Activated CD8-positive, alpha-beta T cell treated with anti-CD3 and anti-CD28 coated beads, Interleukin-2, amount 10 ng/mL, durations not matched to agents 7 days and 5 days (primary cell): ENCODE measurements around the gene SLC28A1. TPM values are rescaled to one million over a fixed set of nuclear protein-coding genes. Genes with fewer than 3 reads are reported as not detected.
A peak's percentile ranks its signal among the peaks of the same experiment; 100 is the strongest.

Experiments
- ATAC-seq: fragments of 150-1000 bp; cut with Tn5 transposase; one replicate; pipeline ENCODE4 v1.10.0; 2021; ENCODE audit warnings: moderate library complexity
- CTCF ChIA-PET: fragments of 350-600 bp; sonication (Branson Sonifier 250); formaldehyde crosslinking; loops from one replicate; lab custom pipeline; 2021; ENCODE audit warnings: antibody characterized with exemption; lab: Charles Lee
- POLR2A ChIA-PET: fragments of 350-600 bp; sonication (Branson Sonifier 250); formaldehyde crosslinking; loops from one replicate; lab custom pipeline; 2021; ENCODE audit warnings: antibody characterized with exemption; lab: Charles Lee
- DNase-seq: peaks from one replicate; pipeline ENCODE4 v3.0.0-alpha.2; 2020
- H3K27ac Mint-ChIP-seq: one replicate; pipeline ENCODE4 v1.8.0; 2021; ENCODE audit warnings: mild to moderate bottlenecking, mixed read lengths
- H3K27me3 Mint-ChIP-seq: one replicate; pipeline ENCODE4 v1.8.0; 2021; ENCODE audit warnings: low read depth, mixed read lengths
- H3K36me3 Mint-ChIP-seq: one replicate; pipeline ENCODE4 v1.8.0; 2021; ENCODE audit warnings: low read depth, mixed read lengths
- H3K4me1 Mint-ChIP-seq: one replicate; pipeline ENCODE4 v1.8.0; 2021; ENCODE audit warnings: low read depth, mixed read lengths
- H3K4me3 Mint-ChIP-seq: one replicate; pipeline ENCODE4 v1.8.0; 2021; ENCODE audit warnings: mild to moderate bottlenecking, mixed read lengths
- H3K9me3 Mint-ChIP-seq: one replicate; pipeline ENCODE4 v1.8.0; 2022; ENCODE audit warnings: mixed read lengths; ENCODE audit not compliant: insufficient read depth
- total RNA-seq, 2 experiments: library from RNA; stranded (reverse); gene quantifications; one replicate each; pipeline ENCODE4 v1.2.3, GENCODE V29; 2021

SLC28A1 gene
- total RNA-seq, 2 experiments from 2014 or later = not detected

DNA sequence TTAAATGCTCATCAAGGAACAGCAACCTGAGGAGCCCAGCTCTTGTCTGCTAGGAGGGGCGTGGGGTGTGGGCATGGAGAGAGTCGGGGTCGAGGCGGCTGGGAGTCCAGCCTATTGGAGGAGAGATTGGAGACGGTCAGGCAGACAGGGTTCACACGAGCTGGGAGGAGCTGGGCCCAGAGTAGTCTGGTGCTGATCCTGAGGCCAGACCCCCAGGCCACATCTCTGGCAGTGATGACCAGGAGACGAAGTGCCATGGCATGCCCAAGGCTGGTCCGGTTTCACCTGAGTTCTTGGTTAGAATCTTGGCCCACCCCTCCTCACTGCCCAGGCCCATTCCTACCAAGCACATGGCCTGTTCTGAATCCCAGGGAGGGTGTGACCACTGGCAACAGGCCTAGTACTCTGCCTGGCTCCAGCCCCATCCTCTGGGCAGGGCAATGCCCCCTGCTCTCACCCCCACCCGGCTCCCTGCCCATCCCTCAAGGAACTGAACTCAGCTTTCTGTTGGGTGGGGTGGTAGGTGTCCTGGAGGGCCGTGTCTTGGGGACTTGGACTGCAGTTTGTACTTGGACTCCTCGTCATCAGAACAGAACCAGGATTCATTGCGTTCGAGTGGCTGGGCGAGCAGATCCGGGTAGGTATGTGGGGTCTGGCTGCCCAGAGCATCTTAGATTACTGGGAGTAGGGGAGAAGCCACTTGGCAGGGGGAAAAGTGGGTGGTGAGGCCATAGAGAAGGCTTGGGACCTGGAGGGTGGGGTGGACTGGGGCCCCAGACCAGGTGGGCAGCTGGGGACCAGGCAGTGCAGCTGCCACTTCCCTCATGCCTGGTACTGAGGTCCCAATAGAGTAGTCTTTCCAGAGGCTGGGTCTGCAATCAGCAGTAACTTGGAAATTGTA, 20.8 kb downstream of the SLC28A1 start:
- Mint-ChIP-seq H3K27ac (no peak overlapping the region), H3K9me3 (no peaks in the 10 kb centered on the region), H3K36me3 (no peaks in the 10 kb centered on the region), H3K4me3 (no peak overlapping the region), H3K27me3 (peaks cover 2% of the 10 kb centered on the region), H3K4me1 (no peaks in the 10 kb centered on the region)
- POLR2A ChIA-PET = no interaction called here
- CTCF ChIA-PET = no interaction called here
- ATAC-seq = no peak
- no peak for DNase-seq

- ChIA-PET CTCF (no interaction called here), POLR2A (no interaction called here)
- H3K9me3 Mint-ChIP-seq = no peaks in the 10 kb centered on the region
- H3K27me3 Mint-ChIP-seq = no peaks in the 10 kb centered on the region
- ATAC-seq = no peak
- no peak overlapping the region for H3K4me3 Mint-ChIP-seq
- DNase-seq = no peak
- H3K36me3 Mint-ChIP-seq = no peaks in the 10 kb centered on the region
- H3K27ac Mint-ChIP-seq = no peak overlapping the region
- peaks cover 8% of the 10 kb centered on the region for H3K4me1 Mint-ChIP-seq
Measured at GRCh38 chr15:84907731-84908130, 23.3 kb downstream of the SLC28A1 start.

- no peak overlapping the region for H3K27ac Mint-ChIP-seq
- no peak overlapping the region for H3K4me3 Mint-ChIP-seq
- no peaks in the 10 kb centered on the region for H3K27me3 Mint-ChIP-seq
- ChIA-PET CTCF (interaction anchor here (0.8 kb wide), 1 partner anchor 97 kb away, joined by 3 read pairs; no protein-coding TSS in a partner anchor), POLR2A (no interaction called here)
- H3K4me1 Mint-ChIP-seq = peaks cover 9% of the 10 kb centered on the region
- no peak for DNase-seq
- H3K36me3 Mint-ChIP-seq = no peaks in the 10 kb centered on the region
- no peak for ATAC-seq
- H3K9me3 Mint-ChIP-seq = no peaks in the 10 kb centered on the region
Measured at GRCh38 chr15:84908564-84908963, 24.1 kb downstream of the SLC28A1 start.

DNA sequence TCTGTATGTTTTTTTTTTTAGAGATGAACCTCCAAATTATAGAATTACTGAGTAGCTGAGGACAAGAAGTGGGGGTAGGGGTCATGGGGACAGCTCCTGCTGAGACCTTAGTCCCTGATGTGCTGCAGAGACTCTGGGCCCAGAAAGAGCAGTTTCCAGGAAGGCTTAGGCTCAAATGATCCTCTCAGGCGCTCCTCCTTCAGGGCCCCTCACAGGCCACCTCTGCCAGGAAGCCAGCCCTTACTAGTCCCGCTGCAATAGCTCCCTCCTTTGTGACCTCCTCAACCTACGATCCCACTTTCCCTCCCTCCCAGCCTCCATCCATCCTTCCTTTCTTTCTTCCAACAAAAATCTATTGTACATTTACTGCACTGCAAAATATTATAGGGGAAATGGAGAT, 24.6 kb downstream of the SLC28A1 start:
- Mint-ChIP-seq H3K27me3 (no peaks in the 10 kb centered on the region), H3K4me1 (peaks cover 10% of the 10 kb centered on the region), H3K4me3 (no peak overlapping the region), H3K9me3 (no peaks in the 10 kb centered on the region), H3K36me3 (no peaks in the 10 kb centered on the region), H3K27ac (no peak overlapping the region)
- POLR2A ChIA-PET = no interaction called here
- DNase-seq (no peak), ATAC-seq (no peak)
- CTCF ChIA-PET = interaction anchor here (0.8 kb wide), 1 partner anchor 96 kb away, joined by 3 read pairs; no protein-coding TSS in a partner anchor

GRCh38 chr15:84909782-84910181, 25.3 kb downstream of the SLC28A1 start:
- CTCF ChIA-PET = interaction anchor here (1.2 kb wide), 1 partner anchor 18 kb away, joined by 3 read pairs; no protein-coding TSS in a partner anchor
- H3K9me3 Mint-ChIP-seq = no peaks in the 10 kb centered on the region
- no peaks in the 10 kb centered on the region for H3K27me3 Mint-ChIP-seq
- peaks cover under 1% of the 10 kb centered on the region for H3K36me3 Mint-ChIP-seq
- POLR2A ChIA-PET = no interaction called here
- H3K27ac Mint-ChIP-seq = no peak overlapping the region
- peaks cover 17% of the 10 kb centered on the region for H3K4me1 Mint-ChIP-seq
- ATAC-seq = no peak
- no peak for DNase-seq
- H3K4me3 Mint-ChIP-seq = no peak overlapping the region

DNA sequence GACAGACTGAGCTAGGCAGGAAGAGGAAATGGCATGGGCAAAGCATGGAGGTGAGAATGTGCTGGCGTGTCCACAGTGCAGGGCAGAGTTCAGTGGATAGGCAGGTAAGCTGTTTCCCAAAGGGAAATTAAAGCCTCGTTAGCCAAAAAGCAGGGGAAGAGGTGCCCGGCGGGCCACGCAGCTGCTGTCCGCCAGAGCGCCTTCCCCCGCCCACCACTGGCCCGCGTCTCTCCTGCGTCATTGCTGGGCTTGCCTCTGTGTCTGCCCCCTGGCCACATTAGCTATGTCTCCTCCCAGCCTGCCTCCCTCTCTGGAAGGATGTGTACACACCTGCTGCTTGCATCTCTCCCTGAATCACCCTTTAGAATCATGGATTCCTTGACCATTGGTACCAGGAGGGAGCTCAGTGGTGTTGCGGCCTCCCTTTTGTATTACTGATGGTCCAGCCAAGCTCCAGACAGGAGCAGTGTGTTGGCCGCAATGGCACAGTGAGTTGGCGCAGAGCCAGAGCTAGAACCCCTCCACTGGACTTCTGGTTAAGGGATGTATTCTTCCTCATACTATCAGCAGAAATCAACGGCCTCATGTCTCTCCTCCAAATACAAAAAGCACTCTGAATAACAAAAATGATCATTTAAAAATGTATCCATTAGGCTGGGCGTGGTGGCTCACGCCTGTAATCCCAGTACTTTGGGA, 26.6 kb downstream of the SLC28A1 start:
- no peaks in the 10 kb centered on the region for H3K9me3 Mint-ChIP-seq
- H3K27ac Mint-ChIP-seq = peak overlapping the region; percentile 4
- H3K4me3 Mint-ChIP-seq = no peak overlapping the region
- ChIA-PET POLR2A (no interaction called here), CTCF (interaction anchor here (1.2 to 1.6 kb wide), 2 partner anchors 17 to 312 kb away, joined by 3 to 4 read pairs; no protein-coding TSS in a partner anchor)
- no peak for ATAC-seq
- peaks cover 2% of the 10 kb centered on the region for H3K36me3 Mint-ChIP-seq
- DNase-seq = no peak
- no peaks in the 10 kb centered on the region for H3K27me3 Mint-ChIP-seq
- peaks cover 27% of the 10 kb centered on the region for H3K4me1 Mint-ChIP-seq

GRCh38 chr15:84911879-84912660, 27.6 kb downstream of the SLC28A1 start:
- H3K9me3 Mint-ChIP-seq = no peaks in the 10 kb centered on the region
- peak overlapping the region; percentile 6 for H3K27ac Mint-ChIP-seq
- ChIA-PET CTCF (interaction anchor here (1.6 kb wide), 1 partner anchor 313 kb away, joined by 4 read pairs; no protein-coding TSS in a partner anchor), POLR2A (no interaction called here)
- ATAC-seq (no peak), DNase-seq (no peak)
- H3K27me3 Mint-ChIP-seq = no peaks in the 10 kb centered on the region
- H3K4me1 Mint-ChIP-seq = peaks cover 27% of the 10 kb centered on the region
- no peak overlapping the region for H3K4me3 Mint-ChIP-seq
- H3K36me3 Mint-ChIP-seq = peaks cover 2% of the 10 kb centered on the region

DNA sequence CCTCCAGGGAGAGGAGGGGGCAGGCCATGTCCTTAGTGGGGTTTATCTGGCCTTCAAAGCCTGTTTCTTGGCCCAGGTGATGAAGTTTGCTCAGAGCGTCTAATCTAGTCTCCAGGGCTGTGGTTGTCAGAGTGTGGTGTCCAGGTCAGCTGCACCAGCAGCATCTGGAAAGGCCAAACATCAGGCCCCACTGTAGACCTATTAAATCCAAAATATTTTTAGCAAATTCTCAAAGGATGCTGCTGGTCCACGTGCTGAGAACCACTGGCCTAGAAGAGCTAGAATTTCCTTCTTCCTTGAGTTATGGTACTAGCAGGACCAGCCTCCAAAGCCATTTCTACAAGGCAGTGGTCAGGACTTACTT, 28.9 kb downstream of the SLC28A1 start:
- H3K27me3 Mint-ChIP-seq = no peaks in the 10 kb centered on the region
- ATAC-seq = no peak
- no peaks in the 10 kb centered on the region for H3K9me3 Mint-ChIP-seq
- ChIA-PET POLR2A (interaction anchor here (0.6 kb wide), 1 partner anchor 101 kb away, joined by 3 read pairs; no protein-coding TSS in a partner anchor), CTCF (interaction anchor here (0.7 to 1.4 kb wide), 2 partner anchors 15 to 326 kb away, joined by 3 to 4 read pairs; no protein-coding TSS in a partner anchor)
- no peak overlapping the region for H3K27ac Mint-ChIP-seq
- peaks cover 27% of the 10 kb centered on the region for H3K4me1 Mint-ChIP-seq
- no peak for DNase-seq
- H3K36me3 Mint-ChIP-seq = peaks cover 2% of the 10 kb centered on the region
- no peak overlapping the region for H3K4me3 Mint-ChIP-seq

- no peak for DNase-seq
- POLR2A ChIA-PET = no interaction called here
- CTCF ChIA-PET = interaction anchor here (1.4 kb wide), 2 partner anchors 14 to 327 kb away, joined by 3 to 4 read pairs; no protein-coding TSS in a partner anchor
- Mint-ChIP-seq H3K9me3 (no peaks in the 10 kb centered on the region), H3K36me3 (peaks cover 2% of the 10 kb centered on the region), H3K4me3 (no peak overlapping the region), H3K4me1 (peaks cover 27% of the 10 kb centered on the region), H3K27me3 (no peaks in the 10 kb centered on the region), H3K27ac (peak overlapping the region; percentile 90)
- ATAC-seq = no peak
Measured at GRCh38 chr15:84914351-84914750, 29.9 kb downstream of the SLC28A1 start.

DNA sequence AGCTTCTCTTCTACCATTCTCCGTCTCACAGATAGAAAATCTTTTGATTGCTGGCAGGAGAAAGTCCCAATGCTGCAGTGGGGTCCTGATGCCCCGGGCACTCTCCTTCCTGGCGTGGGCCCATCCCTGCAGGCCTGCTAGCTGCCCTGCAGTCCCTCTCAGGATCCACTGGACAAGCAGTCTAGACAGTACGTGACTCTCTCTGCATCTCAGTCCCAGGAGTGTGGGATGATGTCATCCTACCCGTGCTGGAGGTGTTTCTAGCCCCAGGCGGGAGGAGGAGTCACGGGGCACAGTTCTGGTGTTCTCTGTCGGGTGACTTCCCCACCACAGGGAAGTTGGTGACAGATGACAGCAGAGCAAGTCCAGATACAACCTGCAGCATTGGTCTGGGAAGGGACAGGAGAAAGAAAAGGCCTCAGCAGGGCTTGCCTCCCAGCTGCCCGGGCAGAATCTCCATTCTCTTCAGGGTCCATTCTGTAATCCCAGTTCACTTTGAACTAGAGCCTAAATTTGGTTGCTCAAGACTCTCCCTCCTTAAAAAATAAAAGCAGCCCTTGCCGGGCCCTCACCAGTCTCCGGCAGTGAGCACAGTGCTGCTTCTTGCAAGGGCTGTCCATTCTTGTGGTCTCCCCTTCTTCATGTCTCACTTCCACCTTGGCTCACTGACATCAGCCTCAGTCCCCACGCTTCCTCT, 30.6 kb downstream of the SLC28A1 start:
- Mint-ChIP-seq H3K27ac (peak overlapping the region; percentile 90), H3K9me3 (no peaks in the 10 kb centered on the region), H3K4me1 (peaks cover 27% of the 10 kb centered on the region), H3K4me3 (peak overlapping the region; percentile 72), H3K27me3 (no peaks in the 10 kb centered on the region), H3K36me3 (peaks cover 2% of the 10 kb centered on the region)
- DNase-seq (peak; percentile 85), ATAC-seq (peak; percentile 99)
- ChIA-PET CTCF (interaction anchor here (0.6 to 1.4 kb wide), 2 partner anchors 43 to 327 kb away, joined by 3 read pairs; no protein-coding TSS in a partner anchor), POLR2A (interaction anchor here (0.5 kb wide), 1 partner anchor 44 kb away, joined by 3 read pairs; no protein-coding TSS in a partner anchor)

DNA sequence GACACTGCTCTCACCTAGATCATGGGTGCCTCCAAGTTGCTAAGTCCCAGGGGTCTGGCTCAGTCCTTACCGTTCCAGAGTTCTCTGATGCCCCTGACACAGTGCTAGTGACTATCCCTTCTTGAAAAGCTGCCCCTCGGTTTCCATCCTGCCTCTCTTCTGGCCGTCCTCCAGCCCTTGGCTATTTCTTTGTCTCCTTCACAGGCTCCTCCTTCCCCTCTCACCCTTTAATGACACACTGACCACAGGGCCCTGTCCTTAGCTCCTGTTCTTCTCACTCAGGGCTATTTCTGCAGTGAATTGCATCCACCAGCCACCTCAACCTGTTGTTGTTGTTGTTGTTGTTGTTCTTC, 31.1 kb downstream of the SLC28A1 start:
- H3K9me3 Mint-ChIP-seq = no peaks in the 10 kb centered on the region
- ATAC-seq (no peak), DNase-seq (no peak)
- H3K27me3 Mint-ChIP-seq = no peaks in the 10 kb centered on the region
- peak overlapping the region; percentile 61 for H3K27ac Mint-ChIP-seq
- no peak overlapping the region for H3K4me3 Mint-ChIP-seq
- peaks cover 27% of the 10 kb centered on the region for H3K4me1 Mint-ChIP-seq
- POLR2A ChIA-PET = no interaction called here
- H3K36me3 Mint-ChIP-seq = peaks cover 2% of the 10 kb centered on the region
- CTCF ChIA-PET = interaction anchor here (0.6 to 1.4 kb wide), 2 partner anchors 160 to 328 kb away, joined by 3 read pairs; no protein-coding TSS in a partner anchor
